Measurements from ENCODE around the gene AKNA.

DNA sequence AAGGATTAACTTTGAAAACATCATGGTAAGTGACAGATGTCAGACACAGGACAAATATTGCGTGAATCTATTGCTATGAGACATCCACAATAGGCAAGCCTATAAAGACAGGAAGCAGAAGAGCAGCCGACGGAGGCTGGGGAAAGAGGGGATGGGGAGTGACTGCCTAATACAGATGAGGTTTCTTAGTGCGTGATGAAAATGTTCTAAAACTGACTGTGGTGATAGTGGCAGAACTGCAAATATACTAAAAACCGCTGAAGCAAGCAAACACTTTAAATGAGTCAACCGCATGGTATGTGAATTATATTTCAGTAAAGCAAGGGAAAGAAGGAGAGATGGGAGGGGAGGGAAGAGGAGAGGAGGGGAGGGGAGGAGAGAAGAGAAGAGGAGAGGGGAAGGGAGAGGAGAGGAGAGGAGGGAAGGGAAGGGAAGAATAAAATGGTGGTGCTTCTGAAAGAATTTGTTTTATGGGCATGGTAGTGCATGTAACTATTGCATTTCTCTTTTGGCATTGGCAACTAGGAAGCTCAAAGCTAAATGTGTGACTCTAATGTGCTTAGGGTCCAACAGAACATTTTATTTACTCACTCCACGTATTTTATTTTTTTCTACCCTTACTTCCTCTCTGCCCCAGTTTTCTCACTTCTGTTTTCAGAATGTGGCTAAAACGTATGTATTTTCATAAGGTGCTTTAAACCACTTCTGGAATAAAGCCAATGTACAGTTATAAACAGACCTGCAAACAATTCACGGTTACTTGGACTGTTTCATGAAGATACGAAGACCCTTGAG is 21.3 kb downstream of the AKNA start:
- TF ChIP-seq SIN3A (IDR thresholded peaks at IDR 0.05; ENCODE audit: borderline replicate concordance, insufficient read depth, low read depth, low read length) = no peak
- TF ChIP-seq, protein P1, sequence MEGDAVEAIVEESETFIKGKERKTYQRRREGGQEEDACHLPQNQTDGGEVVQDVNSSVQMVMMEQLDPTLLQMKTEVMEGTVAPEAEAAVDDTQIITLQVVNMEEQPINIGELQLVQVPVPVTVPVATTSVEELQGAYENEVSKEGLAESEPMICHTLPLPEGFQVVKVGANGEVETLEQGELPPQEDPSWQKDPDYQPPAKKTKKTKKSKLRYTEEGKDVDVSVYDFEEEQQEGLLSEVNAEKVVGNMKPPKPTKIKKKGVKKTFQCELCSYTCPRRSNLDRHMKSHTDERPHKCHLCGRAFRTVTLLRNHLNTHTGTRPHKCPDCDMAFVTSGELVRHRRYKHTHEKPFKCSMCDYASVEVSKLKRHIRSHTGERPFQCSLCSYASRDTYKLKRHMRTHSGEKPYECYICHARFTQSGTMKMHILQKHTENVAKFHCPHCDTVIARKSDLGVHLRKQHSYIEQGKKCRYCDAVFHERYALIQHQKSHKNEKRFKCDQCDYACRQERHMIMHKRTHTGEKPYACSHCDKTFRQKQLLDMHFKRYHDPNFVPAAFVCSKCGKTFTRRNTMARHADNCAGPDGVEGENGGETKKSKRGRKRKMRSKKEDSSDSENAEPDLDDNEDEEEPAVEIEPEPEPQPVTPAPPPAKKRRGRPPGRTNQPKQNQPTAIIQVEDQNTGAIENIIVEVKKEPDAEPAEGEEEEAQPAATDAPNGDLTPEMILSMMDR (IDR thresholded peaks at IDR 0.05) = no peak
- TF ChIP-seq, protein P2, sequence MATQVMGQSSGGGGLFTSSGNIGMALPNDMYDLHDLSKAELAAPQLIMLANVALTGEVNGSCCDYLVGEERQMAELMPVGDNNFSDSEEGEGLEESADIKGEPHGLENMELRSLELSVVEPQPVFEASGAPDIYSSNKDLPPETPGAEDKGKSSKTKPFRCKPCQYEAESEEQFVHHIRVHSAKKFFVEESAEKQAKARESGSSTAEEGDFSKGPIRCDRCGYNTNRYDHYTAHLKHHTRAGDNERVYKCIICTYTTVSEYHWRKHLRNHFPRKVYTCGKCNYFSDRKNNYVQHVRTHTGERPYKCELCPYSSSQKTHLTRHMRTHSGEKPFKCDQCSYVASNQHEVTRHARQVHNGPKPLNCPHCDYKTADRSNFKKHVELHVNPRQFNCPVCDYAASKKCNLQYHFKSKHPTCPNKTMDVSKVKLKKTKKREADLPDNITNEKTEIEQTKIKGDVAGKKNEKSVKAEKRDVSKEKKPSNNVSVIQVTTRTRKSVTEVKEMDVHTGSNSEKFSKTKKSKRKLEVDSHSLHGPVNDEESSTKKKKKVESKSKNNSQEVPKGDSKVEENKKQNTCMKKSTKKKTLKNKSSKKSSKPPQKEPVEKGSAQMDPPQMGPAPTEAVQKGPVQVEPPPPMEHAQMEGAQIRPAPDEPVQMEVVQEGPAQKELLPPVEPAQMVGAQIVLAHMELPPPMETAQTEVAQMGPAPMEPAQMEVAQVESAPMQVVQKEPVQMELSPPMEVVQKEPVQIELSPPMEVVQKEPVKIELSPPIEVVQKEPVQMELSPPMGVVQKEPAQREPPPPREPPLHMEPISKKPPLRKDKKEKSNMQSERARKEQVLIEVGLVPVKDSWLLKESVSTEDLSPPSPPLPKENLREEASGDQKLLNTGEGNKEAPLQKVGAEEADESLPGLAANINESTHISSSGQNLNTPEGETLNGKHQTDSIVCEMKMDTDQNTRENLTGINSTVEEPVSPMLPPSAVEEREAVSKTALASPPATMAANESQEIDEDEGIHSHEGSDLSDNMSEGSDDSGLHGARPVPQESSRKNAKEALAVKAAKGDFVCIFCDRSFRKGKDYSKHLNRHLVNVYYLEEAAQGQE (IDR thresholded peaks at IDR 0.05; ENCODE audit: insufficient read depth in 1 of 2, low read depth in 2 of 2, low read length in 1 of 2) = no peak
